Astrocyte (in vitro differentiated cells and primary cell): ENCODE results near the gene PYGO2.

ENCODE experiments used
- EZH2 ChIP-seq: IDR thresholded peaks from 2 replicates; pipeline ENCODE4 v1.6.1; 2012; ENCODE audit warnings: mild to moderate bottlenecking, low read length, inconsistent platforms; ENCODE audit not compliant: insufficient read depth
- TF ChIP-seq, protein P1 (sequence below): IDR thresholded peaks from 2 replicates; pipeline ENCODE4 v1.5.1; 2011; ENCODE audit warnings: low read depth, mild to moderate bottlenecking, inconsistent platforms, low read length, moderate library complexity; ENCODE audit not compliant: insufficient read depth

DNA sequence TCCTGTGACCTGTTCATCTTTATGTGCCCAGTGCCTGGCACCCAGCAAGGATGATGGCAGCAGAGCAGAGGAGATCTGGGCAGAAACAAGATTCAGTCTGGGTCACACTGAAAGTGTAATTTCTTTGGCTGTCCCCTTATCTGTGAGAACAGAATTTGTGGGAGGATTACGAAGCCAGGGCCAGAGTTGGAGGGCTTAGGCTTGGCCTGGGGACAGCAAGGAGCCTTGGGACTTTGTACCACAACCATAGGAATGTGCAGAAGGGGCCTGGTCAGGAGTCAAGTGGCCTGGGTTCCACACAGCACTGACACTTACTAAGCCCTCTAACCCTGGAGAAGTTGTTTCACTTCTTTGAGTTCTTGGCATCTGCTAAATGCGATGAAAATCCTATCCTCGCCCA is 37.9 kb downstream of the PYGO2 start:
- TF ChIP-seq, protein P1, sequence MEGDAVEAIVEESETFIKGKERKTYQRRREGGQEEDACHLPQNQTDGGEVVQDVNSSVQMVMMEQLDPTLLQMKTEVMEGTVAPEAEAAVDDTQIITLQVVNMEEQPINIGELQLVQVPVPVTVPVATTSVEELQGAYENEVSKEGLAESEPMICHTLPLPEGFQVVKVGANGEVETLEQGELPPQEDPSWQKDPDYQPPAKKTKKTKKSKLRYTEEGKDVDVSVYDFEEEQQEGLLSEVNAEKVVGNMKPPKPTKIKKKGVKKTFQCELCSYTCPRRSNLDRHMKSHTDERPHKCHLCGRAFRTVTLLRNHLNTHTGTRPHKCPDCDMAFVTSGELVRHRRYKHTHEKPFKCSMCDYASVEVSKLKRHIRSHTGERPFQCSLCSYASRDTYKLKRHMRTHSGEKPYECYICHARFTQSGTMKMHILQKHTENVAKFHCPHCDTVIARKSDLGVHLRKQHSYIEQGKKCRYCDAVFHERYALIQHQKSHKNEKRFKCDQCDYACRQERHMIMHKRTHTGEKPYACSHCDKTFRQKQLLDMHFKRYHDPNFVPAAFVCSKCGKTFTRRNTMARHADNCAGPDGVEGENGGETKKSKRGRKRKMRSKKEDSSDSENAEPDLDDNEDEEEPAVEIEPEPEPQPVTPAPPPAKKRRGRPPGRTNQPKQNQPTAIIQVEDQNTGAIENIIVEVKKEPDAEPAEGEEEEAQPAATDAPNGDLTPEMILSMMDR: no peak
- no peak for TF ChIP-seq EZH2
